Tibial nerve (tissue), 4 donors: ENCODE data around the gene ABCC10.

ENCODE experiments used
- EP300 ChIP-seq, 2 donors: sonication (generic); formaldehyde crosslinking; IDR thresholded peaks; one replicate each; pipeline ENCODE4 v1.6.1; 2017; ENCODE audit warnings: antibody characterized with exemption in 2 of 2, mild to moderate bottlenecking in 1 of 2
- POLR2A ChIP-seq, 2 donors: fragments of 450-650 bp; IDR thresholded peaks; one replicate each; pipeline ENCODE4 v1.6.1; 2017; ENCODE audit warnings: antibody characterized with exemption in 2 of 2, mild to moderate bottlenecking in 2 of 2, moderate library complexity in 2 of 2
- TF ChIP-seq, protein P1 (sequence below), 5 experiments: fragments of 200-600 bp in 3 of 5; fragments of 450-650 bp in 2 of 5; sonication (generic) in 3 of 5; IDR thresholded peaks; one replicate each; pipeline ENCODE4 v1.5.1; 2016 to 2019; ENCODE audit warnings: antibody characterized with exemption in 5 of 5, mild to moderate bottlenecking in 3 of 5, moderate library complexity in 2 of 5

DNA sequence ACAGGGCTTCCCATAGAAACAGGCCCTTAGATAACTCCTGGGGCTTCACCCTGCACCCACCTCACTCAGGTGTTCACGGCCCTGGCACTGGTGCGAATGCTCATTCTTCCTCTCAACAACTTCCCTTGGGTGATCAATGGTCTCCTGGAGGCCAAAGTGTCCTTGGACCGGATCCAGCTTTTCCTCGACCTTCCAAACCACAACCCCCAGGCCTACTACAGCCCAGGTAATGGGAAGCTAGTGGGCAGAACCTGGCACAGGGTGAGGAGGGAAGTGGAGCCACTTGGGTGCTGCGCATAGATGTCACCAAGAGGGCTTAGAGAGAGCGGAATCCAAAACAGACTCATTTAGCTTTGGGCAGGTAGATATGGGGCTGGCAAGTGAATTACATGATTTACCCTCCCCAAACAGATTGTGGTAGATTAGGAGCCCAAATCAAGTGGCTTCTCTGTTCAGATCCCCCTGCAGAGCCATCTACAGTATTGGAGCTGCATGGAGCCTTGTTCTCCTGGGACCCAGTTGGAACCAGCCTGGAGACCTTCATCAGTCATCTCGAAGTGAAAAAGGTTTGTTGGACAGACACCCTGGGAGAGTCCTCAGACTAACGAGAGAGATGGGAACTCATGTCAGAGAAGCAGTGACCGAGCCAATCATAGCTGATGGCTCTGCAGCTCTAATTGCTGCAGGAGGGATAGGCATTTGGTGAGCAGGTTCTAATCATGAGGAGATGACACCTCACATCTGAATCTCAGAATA is 8.5 kb downstream of the ABCC10 start:
- TF ChIP-seq, protein P1, sequence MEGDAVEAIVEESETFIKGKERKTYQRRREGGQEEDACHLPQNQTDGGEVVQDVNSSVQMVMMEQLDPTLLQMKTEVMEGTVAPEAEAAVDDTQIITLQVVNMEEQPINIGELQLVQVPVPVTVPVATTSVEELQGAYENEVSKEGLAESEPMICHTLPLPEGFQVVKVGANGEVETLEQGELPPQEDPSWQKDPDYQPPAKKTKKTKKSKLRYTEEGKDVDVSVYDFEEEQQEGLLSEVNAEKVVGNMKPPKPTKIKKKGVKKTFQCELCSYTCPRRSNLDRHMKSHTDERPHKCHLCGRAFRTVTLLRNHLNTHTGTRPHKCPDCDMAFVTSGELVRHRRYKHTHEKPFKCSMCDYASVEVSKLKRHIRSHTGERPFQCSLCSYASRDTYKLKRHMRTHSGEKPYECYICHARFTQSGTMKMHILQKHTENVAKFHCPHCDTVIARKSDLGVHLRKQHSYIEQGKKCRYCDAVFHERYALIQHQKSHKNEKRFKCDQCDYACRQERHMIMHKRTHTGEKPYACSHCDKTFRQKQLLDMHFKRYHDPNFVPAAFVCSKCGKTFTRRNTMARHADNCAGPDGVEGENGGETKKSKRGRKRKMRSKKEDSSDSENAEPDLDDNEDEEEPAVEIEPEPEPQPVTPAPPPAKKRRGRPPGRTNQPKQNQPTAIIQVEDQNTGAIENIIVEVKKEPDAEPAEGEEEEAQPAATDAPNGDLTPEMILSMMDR (IDR thresholded peaks at IDR 0.05) = no peak
- TF ChIP-seq POLR2A (IDR thresholded peaks at IDR 0.05) (no peak), EP300 (IDR thresholded peaks at IDR 0.05) (no peak)
